GM12878 (cell line): ENCODE results near the gene SH3BP5. TPM values are rescaled to one million over a fixed set of nuclear protein-coding genes. Genes with fewer than 3 reads are reported as not detected.

ENCODE experiments used
- ATAC-seq: fragments of 200-7000 bp; cut with Tn5 transposase; 3 replicates; pipeline ENCODE4 v1.9.1; 2020; ENCODE audit warnings: mild to moderate bottlenecking, moderate library complexity
- BruUV-seq: library from RNA; stranded (reverse); fragments of 400-500 nt; replicated peaks from 2 replicates; lab custom pipeline; 2021; lab: Mats Ljungman, UMichigan
- CTCF ChIA-PET: fragments of 300-600 bp; sonication (Branson Sonifier 250); formaldehyde crosslinking; extraction: SDS; loops from one replicate; lab custom pipeline; 2021; ENCODE audit warnings: inconsistent platforms; lab: Yijun Ruan, JAX
- POLR2A ChIA-PET: fragments of 350-600 bp; formaldehyde crosslinking; extraction: SDS; loops from one replicate; lab custom pipeline; 2021; ENCODE audit warnings: inconsistent platforms; lab: Charles Lee
- RAD21 ChIA-PET: fragments of 300-600 bp; sonication (Branson Sonifier 250); formaldehyde crosslinking; loops from one replicate; lab custom pipeline; 2023; ENCODE audit warnings: antibody characterized with exemption; ENCODE audit not compliant: unreplicated experiment; lab: Charles Lee
- SMC1A ChIA-PET: fragments of 300-600 bp; sonication (Branson Sonifier 250); formaldehyde crosslinking; loops from one replicate; lab custom pipeline; 2023; ENCODE audit not compliant: unreplicated experiment, uncharacterized antibody; lab: Charles Lee
- DNase-seq: peaks from one replicate; pipeline ENCODE4 v3.0.0-alpha.2; 2011; ENCODE audit warnings: low read depth, low spot score
- FAIRE-seq: peaks from 3 replicates; lab custom pipeline; 2011; peaks lifted over from hg19 to GRCh38; lab: Jason Lieb, UNC
- H2AFZ ChIP-seq: 2 replicates; pipeline ENCODE4 v1.6.0; 2011; ENCODE audit warnings: low read depth, low read length, control low read depth; ENCODE audit not compliant: control insufficient read depth
- H3K27ac ChIP-seq: 2 replicates; pipeline ENCODE4 v1.5.1; 2011; ENCODE audit warnings: control low read depth; ENCODE audit not compliant: control insufficient read depth, insufficient read depth
- H3K27me3 ChIP-seq, 2 experiments: replicated peaks in 1 of 2; 2 replicates each; pipeline versions ENCODE4 v1.6.0 to v1.6.1; 2011; ENCODE audit warnings: low read length in 1 of 2; ENCODE audit not compliant: control insufficient read depth in 2 of 2, insufficient read depth in 2 of 2
- H3K36me3 ChIP-seq, 2 experiments: 2 replicates each; pipeline ENCODE4 v1.5.1; 2011; ENCODE audit warnings: low read length in 1 of 2; ENCODE audit not compliant: control insufficient read depth in 2 of 2, insufficient read depth in 2 of 2
- H3K4me1 ChIP-seq: 2 replicates; pipeline ENCODE4 v1.6.1; 2011; ENCODE audit warnings: mild to moderate bottlenecking, low read length, moderate library complexity, mixed read lengths; ENCODE audit not compliant: control insufficient read depth, insufficient read depth
- H3K4me2 ChIP-seq: 2 replicates; pipeline ENCODE4 v1.6.0; 2011; ENCODE audit warnings: control low read depth; ENCODE audit not compliant: control insufficient read depth, insufficient read depth
- H3K4me3 ChIP-seq: fragments of 200-600 bp; sonication (generic); 2 replicates; pipeline ENCODE4 v1.5.1; 2016
- H3K79me2 ChIP-seq: 2 replicates; pipeline ENCODE4 v1.6.0; 2011; ENCODE audit warnings: low read length; ENCODE audit not compliant: control insufficient read depth, insufficient read depth
- H3K9ac ChIP-seq: 2 replicates; pipeline ENCODE4 v1.8.0; 2011; ENCODE audit warnings: low read length, control low read depth, mixed read lengths; ENCODE audit not compliant: control insufficient read depth, insufficient read depth
- H3K9me3 ChIP-seq: replicated peaks from 3 replicates; pipeline ENCODE4 v1.5.1; 2011; ENCODE audit warnings: mild to moderate bottlenecking, low read length; ENCODE audit not compliant: control insufficient read depth, insufficient read depth
- H4K20me1 ChIP-seq: 2 replicates; pipeline ENCODE4 v1.6.0; 2011; ENCODE audit not compliant: control insufficient read depth, insufficient read depth
- FOXM1 ChIP-seq: IDR thresholded peaks from 2 replicates; pipeline ENCODE4 v1.6.1; 2012; ENCODE audit warnings: low read depth, mild to moderate bottlenecking, inconsistent platforms, low read length, moderate library complexity
- HDGF ChIP-seq: fragments of 450-650 bp; IDR thresholded peaks from 2 replicates; pipeline ENCODE4 v1.6.1; 2016; ENCODE audit warnings: antibody characterized with exemption
- IKZF2 ChIP-seq, 2 experiments: fragments of 450-650 bp; IDR thresholded peaks; 2 replicates each; pipeline ENCODE4 v1.6.1; 2017; ENCODE audit warnings: mild to moderate bottlenecking in 2 of 2, moderate library complexity in 2 of 2
- JUNB ChIP-seq: IDR thresholded peaks from 2 replicates; pipeline ENCODE4 v1.6.1; 2016; ENCODE audit warnings: antibody characterized with exemption, mild to moderate bottlenecking
- KDM1A ChIP-seq: fragments of 200-600 bp; sonication (generic); IDR thresholded peaks from 2 replicates; pipeline ENCODE4 v1.6.1; 2016; ENCODE audit warnings: borderline replicate concordance
- MTA3 ChIP-seq: IDR thresholded peaks from 2 replicates; pipeline ENCODE4 v1.6.1; 2012; ENCODE audit warnings: low read length, inconsistent platforms, borderline replicate concordance
- PML ChIP-seq: IDR thresholded peaks from 2 replicates; pipeline ENCODE4 v1.6.1; 2012; ENCODE audit warnings: low read length, inconsistent platforms
- POLR2AphosphoS5 ChIP-seq: IDR thresholded peaks from 2 replicates; pipeline ENCODE4 v1.6.1; 2011; ENCODE audit warnings: mild to moderate bottlenecking, low read length, inconsistent platforms
- RB1 ChIP-seq: fragments of 450-650 bp; formaldehyde crosslinking; IDR thresholded peaks from 2 replicates; pipeline ENCODE4 v1.6.1; 2017; ENCODE audit warnings: mild to moderate bottlenecking, borderline replicate concordance
- SREBF2 ChIP-seq: IDR thresholded peaks from 2 replicates; pipeline ENCODE4 v1.6.1; 2012; ENCODE audit warnings: mild to moderate bottlenecking, low read length
- TCF12 ChIP-seq: IDR thresholded peaks from 2 replicates; pipeline ENCODE4 v1.6.1; 2011; ENCODE audit warnings: low read depth, mild to moderate bottlenecking, low read length
- ZNF274 ChIP-seq: IDR thresholded peaks from one replicate; pipeline ENCODE4 v1.8.0; 2011; ENCODE audit not compliant: insufficient read length, insufficient read depth
- WGBS: methylation state at CpG from one replicate; pipeline ENCODE4 v1.1.6; 2016; ENCODE audit warnings: low lambda C conversion rate; ENCODE audit not compliant: insufficient replicate concordance, insufficient coverage; ENCODE audit errors: missing lambda C conversion rate; 5-methylcytosine and 5-hydroxymethylcytosine counted together
- in situ Hi-C: fragments of 300-500 bp; cut with MboI; formaldehyde crosslinking; loops from 9 replicates; pipeline ENCODE4 v1.14.3; 2018; ENCODE audit warnings: mixed read lengths
- intact Hi-C: fragments of 100-400 bp; cut with micrococcal nuclease; formaldehyde crosslinking; loops from one replicate; pipeline ENCODE4 v1.14.2; 2022; ENCODE audit not compliant: unreplicated experiment
- polyA plus RNA-seq, 11 experiments: library from polyadenylated mRNA; depleted of rRNA in 4 of 11; unstranded in 6 of 11; stranded (reverse) in 5 of 11; fragments of >200 nt; fragmentation: Nextera tagmentation in 4 of 11; fragmentation: Illumina TruSeq in 1 of 11; extraction: Ambion mirVana in 4 of 11; extraction: Trizol in 1 of 11; gene quantifications; 1 replicate in 1 of 11; 2 replicates in 10 of 11; pipeline versions ENCODE4 v1.2.1 to v1.2.3, GENCODE V29; 2011 to 2016; ENCODE audit warnings: inconsistent platforms in 2 of 11, missing spikeins in 2 of 11, low read depth in 1 of 11
- total RNA-seq, 4 experiments: library from RNA; depleted of rRNA in 3 of 4; stranded (reverse); fragments of >200 nt in 3 of 4; fragmentation: Illumina TruSeq in 1 of 4; extraction: Trizol in 1 of 4; gene quantifications; 2 replicates each; pipeline versions ENCODE4 v1.2.1 to v1.2.3, GENCODE V29; 2013 to 2021
- TF ChIP-seq, protein P1 (sequence below): fragments of 450-650 bp; formaldehyde crosslinking; IDR thresholded peaks from 2 replicates; pipeline ENCODE4 v1.5.0; 2022; ENCODE audit warnings: mild to moderate bottlenecking, missing genetic modification characterization
- TF ChIP-seq, protein P2 (sequence below): fragments of 450-650 bp; IDR thresholded peaks from 2 replicates; pipeline ENCODE4 v1.6.1; 2017; ENCODE audit warnings: mild to moderate bottlenecking
- TF ChIP-seq, protein P3 (sequence below): fragments of 450-650 bp; IDR thresholded peaks from 2 replicates; pipeline ENCODE4 v1.6.1; 2017; ENCODE audit warnings: low read depth, mild to moderate bottlenecking, moderate library complexity
- TF ChIP-seq, protein P4 (sequence below): fragments of 450-650 bp; IDR thresholded peaks from 2 replicates; pipeline ENCODE4 v1.6.1; 2017; ENCODE audit warnings: mild to moderate bottlenecking, low read depth, inconsistent platforms; ENCODE audit not compliant: poor library complexity, severe bottlenecking

Gene SH3BP5
- total and polyA plus RNA-seq, 10 of the 15 experiments (the other 5 are each of a cell fraction or from before 2014, with no cell fraction given): 14.9 to 87.5 (median 43.7) TPM

DNA sequence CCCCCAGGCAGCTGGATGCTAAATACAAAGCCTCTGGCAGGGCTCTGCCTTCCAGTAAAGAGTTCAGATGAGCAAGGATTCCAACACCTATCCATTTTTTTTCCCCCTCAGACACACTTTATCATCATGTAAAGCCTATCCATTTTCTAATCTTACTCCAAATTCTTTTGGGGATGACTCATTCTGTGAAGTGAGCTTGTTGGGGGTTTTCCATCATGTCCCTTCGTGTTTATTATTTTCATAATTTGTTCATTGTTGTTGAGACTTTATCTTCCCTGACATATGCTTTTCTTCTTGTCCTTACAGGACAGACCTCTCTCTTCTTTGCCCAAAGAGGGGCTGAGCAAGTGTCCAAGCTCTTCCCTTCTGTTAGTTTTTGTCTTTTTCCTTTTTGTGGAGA, 34.7 kb upstream of the SH3BP5 start:
- Histone ChIP-seq H3K9me3 (no peaks in the 10 kb centered on the region), H3K27me3 (no peaks in the 10 kb centered on the region), H3K4me1 (peaks cover 24% of the 10 kb centered on the region), H3K79me2 (no peaks in the 10 kb centered on the region), H3K4me3 (no peak overlapping the region), H3K9ac (no peak overlapping the region), H4K20me1 (no peaks in the 10 kb centered on the region), H3K27ac (no peak overlapping the region), H2AFZ (peak overlapping the region; percentile 37; the same call in 1 of the 2 replicates), H3K4me2 (peak overlapping the region; percentile 57; the same call in 1 of the 2 replicates), H3K36me3 (no peaks in the 10 kb centered on the region)
- in situ Hi-C loops: loop anchor here (25.0 kb wide), 2 partner anchors 1145 to 1545 kb away; partner anchors contain the start of gene RFTN1
- ATAC-seq (peak; percentile 13), FAIRE-seq (no peak), DNase-seq (no peak)
- intact Hi-C loops: no loop called here
- RAD21 ChIA-PET: interaction anchor here (0.6 to 1.8 kb wide), 9 partner anchors 13 to 167 kb away, joined by 3 to 5 read pairs (median 4); partner anchors contain the start of gene SH3BP5
- CTCF ChIA-PET: interaction anchor here (0.8 to 3.5 kb wide), 13 partner anchors 12 to 165 kb away, joined by 3 to 26 read pairs (median 4); partner anchors contain the start of gene SH3BP5
- 0% methylated on average over 1 of the region's 1 CpG for WGBS
- POLR2A ChIA-PET: interaction anchor here (0.6 to 1.9 kb wide), 4 partner anchors 39 to 185 kb away, joined by 3 to 5 read pairs (median 4); no protein-coding TSS in a partner anchor
- SMC1A ChIA-PET: interaction anchor here (0.8 to 2.7 kb wide), 16 partner anchors 11 to 190 kb away, joined by 3 to 22 read pairs (median 4); no protein-coding TSS in a partner anchor
- BruUV-seq: no TSS peak
- no peak for TF ChIP-seq PML
- TF ChIP-seq IKZF2 (IDR thresholded peaks at IDR 0.05): peak; percentile 41 to 51; a peak in 2 of 4 replicates
- no peak for TF ChIP-seq ZNF274
- TF ChIP-seq SREBF2: no peak
- TF ChIP-seq FOXM1: no peak
- TF ChIP-seq MTA3: no peak
- TF ChIP-seq KDM1A: no peak
- peak; percentile 77 for TF ChIP-seq JUNB
- no peak for TF ChIP-seq RB1
- TF ChIP-seq HDGF: no peak
- TF ChIP-seq, protein P1, sequence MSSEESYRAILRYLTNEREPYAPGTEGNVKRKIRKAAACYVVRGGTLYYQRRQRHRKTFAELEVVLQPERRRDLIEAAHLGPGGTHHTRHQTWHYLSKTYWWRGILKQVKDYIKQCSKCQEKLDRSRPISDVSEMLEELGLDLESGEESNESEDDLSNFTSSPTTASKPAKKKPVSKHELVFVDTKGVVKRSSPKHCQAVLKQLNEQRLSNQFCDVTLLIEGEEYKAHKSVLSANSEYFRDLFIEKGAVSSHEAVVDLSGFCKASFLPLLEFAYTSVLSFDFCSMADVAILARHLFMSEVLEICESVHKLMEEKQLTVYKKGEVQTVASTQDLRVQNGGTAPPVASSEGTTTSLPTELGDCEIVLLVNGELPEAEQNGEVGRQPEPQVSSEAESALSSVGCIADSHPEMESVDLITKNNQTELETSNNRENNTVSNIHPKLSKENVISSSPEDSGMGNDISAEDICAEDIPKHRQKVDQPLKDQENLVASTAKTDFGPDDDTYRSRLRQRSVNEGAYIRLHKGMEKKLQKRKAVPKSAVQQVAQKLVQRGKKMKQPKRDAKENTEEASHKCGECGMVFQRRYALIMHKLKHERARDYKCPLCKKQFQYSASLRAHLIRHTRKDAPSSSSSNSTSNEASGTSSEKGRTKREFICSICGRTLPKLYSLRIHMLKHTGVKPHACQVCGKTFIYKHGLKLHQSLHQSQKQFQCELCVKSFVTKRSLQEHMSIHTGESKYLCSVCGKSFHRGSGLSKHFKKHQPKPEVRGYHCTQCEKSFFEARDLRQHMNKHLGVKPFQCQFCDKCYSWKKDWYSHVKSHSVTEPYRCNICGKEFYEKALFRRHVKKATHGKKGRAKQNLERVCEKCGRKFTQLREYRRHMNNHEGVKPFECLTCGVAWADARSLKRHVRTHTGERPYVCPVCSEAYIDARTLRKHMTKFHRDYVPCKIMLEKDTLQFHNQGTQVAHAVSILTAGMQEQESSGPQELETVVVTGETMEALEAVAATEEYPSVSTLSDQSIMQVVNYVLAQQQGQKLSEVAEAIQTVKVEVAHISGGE: no peak
- TF ChIP-seq, protein P2, sequence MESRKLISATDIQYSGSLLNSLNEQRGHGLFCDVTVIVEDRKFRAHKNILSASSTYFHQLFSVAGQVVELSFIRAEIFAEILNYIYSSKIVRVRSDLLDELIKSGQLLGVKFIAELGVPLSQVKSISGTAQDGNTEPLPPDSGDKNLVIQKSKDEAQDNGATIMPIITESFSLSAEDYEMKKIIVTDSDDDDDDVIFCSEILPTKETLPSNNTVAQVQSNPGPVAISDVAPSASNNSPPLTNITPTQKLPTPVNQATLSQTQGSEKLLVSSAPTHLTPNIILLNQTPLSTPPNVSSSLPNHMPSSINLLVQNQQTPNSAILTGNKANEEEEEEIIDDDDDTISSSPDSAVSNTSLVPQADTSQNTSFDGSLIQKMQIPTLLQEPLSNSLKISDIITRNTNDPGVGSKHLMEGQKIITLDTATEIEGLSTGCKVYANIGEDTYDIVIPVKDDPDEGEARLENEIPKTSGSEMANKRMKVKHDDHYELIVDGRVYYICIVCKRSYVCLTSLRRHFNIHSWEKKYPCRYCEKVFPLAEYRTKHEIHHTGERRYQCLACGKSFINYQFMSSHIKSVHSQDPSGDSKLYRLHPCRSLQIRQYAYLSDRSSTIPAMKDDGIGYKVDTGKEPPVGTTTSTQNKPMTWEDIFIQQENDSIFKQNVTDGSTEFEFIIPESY: no peak
- no peak for TF ChIP-seq TCF12
- TF ChIP-seq POLR2AphosphoS5: no peak
- TF ChIP-seq, protein P3, sequence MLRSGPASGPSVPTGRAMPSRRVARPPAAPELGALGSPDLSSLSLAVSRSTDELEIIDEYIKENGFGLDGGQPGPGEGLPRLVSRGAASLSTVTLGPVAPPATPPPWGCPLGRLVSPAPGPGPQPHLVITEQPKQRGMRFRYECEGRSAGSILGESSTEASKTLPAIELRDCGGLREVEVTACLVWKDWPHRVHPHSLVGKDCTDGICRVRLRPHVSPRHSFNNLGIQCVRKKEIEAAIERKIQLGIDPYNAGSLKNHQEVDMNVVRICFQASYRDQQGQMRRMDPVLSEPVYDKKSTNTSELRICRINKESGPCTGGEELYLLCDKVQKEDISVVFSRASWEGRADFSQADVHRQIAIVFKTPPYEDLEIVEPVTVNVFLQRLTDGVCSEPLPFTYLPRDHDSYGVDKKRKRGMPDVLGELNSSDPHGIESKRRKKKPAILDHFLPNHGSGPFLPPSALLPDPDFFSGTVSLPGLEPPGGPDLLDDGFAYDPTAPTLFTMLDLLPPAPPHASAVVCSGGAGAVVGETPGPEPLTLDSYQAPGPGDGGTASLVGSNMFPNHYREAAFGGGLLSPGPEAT: peak; percentile 74
- TF ChIP-seq, protein P4, sequence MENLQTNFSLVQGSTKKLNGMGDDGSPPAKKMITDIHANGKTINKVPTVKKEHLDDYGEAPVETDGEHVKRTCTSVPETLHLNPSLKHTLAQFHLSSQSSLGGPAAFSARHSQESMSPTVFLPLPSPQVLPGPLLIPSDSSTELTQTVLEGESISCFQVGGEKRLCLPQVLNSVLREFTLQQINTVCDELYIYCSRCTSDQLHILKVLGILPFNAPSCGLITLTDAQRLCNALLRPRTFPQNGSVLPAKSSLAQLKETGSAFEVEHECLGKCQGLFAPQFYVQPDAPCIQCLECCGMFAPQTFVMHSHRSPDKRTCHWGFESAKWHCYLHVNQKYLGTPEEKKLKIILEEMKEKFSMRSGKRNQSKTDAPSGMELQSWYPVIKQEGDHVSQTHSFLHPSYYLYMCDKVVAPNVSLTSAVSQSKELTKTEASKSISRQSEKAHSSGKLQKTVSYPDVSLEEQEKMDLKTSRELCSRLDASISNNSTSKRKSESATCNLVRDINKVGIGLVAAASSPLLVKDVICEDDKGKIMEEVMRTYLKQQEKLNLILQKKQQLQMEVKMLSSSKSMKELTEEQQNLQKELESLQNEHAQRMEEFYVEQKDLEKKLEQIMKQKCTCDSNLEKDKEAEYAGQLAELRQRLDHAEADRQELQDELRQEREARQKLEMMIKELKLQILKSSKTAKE: no peak
